Fibroblast of skin of abdomen (primary cell): ENCODE measurements around the gene LAMA3.

Experiments used
- DNase-seq: peaks from one replicate; pipeline ENCODE4 v3.0.0-alpha.2; 2013

The LAMA3 gene

DNA sequence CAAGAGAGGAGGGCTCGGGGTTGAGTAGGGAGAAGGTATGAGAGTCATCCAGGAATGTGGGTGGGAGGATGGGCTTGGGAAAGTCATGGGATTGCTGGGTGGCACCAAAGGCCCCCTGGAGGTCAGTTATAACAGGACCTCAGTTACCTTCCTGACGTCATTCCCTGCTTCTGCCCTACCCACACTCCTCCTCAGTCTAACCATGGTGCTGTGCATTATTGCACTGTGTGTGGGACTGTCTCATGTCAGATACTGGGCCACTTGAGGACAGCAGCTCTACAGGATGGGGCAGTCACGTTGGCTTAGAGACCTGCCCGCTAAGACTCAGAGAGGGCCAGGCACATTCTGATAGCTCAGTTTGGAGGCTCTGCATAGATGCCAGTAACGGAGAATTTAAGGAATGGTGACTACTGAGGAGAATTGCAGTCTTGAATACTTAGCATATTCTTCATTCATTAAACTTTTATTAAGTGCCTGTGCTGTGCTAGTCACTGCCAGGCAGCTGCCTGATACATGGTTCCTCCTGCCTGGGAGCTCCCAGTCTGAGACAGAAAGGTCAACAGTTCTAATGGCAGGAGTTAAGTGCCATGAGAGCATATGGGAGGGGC, 90.5 kb downstream of the LAMA3 start:
- DNase-seq, result peak; percentile 48

DNA sequence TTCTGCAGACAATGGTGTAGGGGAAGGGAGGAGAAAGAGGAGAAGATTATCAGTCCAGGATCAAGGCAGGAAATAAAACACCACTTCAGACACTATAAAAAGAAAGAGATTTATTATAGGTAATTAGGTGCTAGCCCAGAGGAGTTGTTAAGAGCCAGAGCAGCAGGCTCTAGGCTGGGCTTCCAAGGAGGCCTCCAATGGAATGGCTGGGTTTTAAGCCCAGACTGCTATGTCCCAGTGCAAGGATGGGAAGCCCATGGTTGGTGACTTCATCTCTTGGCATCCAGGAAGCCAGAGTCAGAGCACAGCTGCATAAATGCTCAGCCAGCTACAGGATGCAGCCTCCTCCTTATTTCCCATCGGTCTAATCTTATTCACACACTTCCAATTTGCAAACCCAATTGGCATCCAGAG, 95.6 kb downstream of the LAMA3 start:
- peak; percentile 82 for DNase-seq

DNA sequence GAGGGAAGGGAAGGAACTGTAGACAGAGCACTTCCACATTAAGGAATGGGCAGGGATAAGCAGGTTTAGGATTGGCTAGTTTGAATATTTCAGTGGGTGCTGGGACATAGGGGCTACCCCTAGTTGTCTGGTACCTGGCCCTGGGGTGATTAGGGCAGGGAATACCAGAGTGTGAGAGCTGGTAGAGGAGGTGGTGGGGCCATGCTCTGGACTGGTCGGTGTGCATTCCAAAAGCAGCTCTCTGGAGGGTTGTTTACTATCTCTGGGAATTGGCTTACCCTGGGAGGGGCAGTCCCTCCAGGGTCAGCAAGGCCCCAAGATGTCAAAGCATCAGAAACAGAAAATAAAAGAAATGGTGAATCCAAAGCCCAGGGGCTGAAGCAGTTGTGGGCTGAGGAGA, 103.8 kb downstream of the LAMA3 start:
- no peak for DNase-seq

DNA sequence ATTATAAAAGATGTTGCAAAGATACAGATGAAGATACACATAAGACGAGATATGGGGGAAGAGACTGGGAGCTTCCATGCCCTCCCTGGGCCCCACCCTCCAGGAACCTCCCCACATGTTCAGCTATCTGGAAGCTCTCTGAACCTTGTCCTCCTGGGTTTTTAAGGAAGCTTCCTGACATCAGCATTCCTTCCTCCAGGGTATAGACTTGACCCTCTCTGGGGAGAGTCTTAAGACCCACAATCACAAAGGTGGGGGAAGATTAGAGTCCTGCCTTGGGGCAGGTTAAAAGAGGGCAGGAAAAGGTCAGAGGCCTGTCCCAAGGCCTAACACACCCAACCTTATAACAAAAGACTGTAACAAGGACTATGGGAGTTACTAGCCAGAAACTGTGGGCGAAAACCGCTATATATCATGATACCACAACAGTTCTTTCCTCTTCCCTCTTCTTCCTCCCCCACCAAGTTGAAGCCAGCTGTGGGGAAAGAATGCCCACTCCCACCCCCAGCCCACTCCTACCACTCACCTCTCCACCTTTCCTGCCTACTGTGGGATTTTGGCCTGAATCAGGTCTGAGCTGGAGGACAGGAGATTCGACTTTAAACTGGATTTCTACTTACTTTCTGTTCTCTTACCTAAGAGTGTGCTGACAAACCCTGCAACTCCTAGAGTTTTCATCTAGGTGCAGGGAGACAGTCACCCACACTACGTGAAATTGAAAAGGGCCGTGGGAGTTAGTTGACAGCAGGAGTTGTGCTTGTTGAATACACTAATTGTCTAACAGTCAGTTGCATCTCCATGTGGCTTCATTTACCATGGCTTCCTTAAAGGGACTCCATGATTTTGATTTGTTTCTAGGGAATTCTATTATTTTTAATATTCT, 105.0 kb downstream of the LAMA3 start:
- DNase-seq, result no peak

DNA sequence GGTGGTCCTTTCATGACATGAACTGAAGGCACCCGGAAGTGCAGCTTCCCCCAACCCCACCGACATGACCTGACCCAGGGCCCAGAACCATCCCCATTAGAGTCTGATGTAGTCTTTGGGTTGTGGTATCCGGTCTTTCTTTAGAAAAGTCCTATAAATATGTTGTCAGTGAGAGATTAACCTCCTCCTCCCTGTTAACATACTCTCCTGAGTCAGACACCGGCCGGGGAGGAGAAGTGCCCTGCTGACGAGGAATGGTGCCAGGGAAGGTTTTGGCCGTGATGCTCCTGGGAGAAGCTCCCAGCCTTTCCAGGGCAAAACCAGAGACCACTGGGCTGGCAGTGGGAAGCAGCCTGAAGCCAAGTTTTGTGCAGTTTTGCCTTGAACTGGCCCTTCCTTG, 109.0 kb downstream of the LAMA3 start:
- no peak for DNase-seq

DNA sequence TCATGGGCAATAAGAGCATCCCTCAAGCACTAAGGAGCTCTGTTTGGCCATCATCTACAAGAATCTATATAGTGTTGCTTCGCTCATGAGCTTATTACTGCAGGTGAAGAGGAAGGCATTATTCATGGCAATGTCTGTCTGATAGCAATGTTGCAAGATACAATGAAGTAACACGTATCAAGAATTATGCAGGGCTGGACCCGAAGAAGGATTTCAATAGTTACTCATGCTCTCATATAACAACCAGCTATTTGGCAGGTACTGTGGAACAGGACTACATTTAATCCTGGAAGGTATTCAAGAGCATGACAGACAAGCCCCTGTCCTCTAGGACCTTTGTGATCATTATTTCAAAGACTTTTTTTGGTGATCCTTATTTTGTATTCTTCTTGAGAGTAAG, 109.6 kb downstream of the LAMA3 start:
- DNase-seq, result no peak

DNA sequence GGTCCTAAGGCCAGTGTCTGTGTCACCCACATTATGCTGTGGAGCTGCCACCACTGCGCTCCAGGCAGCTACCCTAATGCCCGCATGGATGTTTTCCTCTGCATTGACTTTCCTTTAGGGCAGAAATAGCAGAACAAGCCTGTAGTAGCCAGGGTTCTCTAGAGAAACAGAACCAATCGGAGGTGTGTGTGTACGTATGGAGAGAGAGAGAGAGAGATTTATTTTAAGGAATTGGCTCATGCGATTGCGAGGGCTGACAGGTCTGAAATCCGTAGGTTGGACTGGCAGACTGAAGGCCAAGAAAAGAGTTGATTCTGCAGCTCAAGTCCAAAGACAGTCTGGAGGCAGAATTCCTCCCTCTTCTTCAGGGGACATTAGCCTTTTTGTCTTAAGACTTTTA, 110.3 kb downstream of the LAMA3 start:
- DNase-seq, result no peak

DNA sequence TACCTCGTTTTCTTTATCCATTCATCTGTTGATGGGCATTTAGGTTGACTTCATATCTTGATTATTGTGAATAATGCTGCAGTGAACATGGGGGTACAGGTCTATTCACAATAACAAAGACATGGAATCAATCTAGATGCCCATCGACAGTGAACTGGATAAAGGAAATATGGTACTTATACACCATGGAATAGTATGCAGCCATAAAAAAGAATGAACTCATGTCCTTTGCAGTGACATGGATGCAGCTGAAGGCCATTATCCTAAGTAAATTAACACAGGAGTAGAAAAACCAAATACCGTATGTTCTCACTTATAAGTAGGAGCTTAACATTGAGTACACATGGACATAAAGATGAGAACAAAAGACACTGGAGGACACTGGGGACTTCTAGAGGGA, 111.6 kb downstream of the LAMA3 start:
- DNase-seq, result no peak

DNA sequence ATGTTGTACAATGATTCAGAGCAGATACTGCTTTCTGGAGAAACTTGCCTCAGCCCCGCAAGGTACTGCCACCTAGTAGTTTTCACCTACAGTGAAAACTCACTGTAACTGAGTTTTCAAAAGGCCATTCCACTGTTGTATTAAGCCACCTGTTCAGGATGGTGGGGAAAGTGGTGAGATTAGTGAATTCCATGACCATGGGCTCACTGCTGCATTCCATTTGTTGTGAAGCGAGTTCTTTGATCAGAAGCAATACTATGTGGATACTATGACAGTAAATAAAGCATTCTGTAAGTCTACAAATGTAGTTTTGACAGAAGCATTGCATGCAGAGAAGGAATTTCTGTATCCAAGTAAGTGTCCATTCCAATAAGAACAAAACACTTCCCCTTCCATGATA, 113.6 kb downstream of the LAMA3 start:
- DNase-seq, result no peak

DNA sequence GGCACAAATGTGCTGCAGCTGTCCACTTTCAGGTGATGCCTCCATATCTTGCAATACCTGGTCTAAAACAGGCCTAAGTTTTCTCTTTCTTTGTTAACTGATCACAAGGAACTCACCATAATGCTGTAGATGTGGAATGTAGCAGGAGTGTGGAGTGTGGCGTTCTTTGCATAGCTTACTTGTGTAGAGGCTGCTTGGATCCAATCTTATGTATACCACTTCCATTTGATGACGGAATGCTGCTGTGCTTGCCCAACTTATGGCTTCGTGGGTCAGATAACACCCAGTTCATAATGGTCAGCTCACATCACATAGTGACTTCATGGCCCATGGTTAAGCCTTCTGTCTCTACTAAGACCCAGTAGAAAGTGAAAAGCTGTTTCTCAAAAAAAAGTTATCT, 114.5 kb downstream of the LAMA3 start:
- no peak for DNase-seq

DNA sequence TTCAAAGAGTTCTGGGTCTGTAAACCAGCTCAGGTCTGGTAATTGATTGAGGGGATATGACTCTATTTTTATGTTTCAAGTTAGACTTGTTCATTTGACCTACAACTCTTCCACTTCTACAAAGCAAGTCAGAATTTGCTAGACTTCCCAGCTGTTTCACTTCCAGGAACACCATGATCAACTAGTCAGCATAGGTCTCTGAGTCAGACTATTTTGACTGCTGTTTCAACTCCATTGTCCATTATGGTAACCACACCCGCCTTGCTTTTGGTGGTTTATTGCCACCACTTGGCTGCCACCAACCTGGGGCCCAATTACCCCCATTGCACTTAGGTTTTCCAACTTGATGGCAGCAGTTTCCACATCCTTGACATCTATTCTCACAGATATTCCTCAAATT, 116.6 kb downstream of the LAMA3 start:
- no peak for DNase-seq

DNA sequence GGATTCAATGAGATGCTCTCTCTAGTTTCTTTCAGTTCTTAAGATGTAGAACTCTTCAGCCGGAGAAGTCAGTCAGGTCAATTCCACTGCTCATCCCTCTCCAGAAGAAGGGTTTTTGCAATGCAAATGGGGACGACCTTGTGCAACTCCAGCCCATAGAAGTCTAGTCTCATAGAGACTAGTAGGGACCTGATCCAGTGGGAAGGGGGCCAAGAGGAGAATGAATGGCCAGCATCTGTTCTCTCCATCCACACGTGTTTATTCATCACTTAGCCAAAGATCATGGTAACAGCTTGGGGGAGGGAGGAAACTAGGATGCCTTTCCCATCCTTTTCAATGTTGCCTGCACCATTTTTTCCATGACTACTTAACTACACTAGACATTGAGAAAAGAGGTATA, 120.2 kb downstream of the LAMA3 start:
- DNase-seq, result no peak

DNA sequence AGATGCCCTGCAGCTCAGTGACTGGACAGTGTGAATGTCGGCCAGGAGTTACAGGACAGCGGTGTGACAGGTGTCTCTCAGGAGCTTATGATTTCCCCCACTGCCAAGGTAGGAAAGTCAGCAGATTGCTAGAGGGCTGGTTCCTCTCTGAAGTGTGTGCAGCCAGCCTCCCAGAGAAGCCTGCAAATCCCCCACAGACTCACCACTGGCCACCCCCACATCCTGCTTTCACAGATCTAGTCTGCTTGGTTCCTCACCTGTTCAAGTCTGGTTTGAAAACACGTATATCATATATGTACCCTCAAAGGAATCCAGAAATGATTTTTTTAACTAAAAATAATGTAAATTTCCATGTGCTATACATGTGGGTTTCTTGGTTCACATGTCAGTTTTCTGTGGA, 121.1 kb downstream of the LAMA3 start:
- no peak for DNase-seq

DNA sequence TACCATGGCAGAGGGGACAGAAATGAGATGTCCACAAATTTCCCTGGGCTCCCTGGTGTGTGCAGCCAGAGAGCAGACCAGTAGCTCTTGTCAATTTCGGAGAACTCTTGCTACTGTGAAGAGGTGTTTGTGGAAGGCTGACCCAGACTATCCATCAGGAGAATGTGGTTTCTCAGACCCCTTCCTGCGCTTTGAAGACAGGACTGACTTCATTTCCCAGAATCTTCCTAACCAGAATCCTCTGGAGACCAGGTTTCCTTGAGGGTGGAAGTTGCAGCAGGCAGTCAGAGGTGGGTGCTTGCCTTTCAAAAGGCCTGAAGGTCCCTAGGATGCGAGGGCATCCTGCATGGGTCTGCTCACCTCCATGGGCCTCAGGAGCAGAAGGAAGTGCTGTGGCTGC, 121.9 kb downstream of the LAMA3 start:
- DNase-seq, result no peak

DNA sequence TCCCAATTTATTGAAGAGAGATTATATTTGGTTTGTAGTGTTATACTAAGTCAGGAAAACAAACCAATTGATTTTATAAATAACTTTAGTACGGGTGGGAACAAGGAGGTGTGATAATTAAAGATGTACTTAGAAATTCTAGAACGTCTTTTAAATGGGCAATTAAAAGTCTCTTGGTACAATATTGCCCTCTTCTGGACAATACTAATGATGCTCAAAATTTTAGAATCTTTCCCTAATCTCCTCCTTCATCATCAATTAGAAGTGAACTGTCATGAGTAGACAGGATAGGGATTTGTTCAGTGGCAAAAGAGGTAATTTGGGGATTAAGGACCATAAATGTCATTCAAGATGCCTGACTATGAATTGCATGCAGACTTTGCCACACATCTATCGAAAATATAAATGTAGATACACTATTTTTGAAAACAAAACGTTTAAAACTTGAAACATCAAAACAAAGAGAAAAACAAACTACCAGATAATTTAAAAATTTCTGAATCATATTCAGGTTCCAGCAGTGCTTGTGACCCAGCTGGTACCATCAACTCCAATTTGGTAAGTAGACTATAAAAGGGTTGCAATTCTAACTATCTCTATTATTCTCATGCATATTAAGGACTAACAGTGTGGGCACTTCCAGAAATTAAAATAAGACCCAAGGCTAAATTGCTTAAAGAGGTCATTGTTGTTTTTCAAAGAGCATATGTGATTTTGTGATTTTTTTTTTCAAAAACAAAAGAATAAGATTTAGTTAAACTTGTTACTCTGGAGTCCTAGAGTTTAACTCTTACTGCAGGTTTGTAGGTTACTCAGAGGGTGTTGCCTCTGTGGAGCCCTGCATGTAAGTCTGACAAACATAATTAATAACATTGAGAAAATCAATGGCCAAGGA, 123.5 kb downstream of the LAMA3 start:
- DNase-seq, result peak; percentile 13

DNA sequence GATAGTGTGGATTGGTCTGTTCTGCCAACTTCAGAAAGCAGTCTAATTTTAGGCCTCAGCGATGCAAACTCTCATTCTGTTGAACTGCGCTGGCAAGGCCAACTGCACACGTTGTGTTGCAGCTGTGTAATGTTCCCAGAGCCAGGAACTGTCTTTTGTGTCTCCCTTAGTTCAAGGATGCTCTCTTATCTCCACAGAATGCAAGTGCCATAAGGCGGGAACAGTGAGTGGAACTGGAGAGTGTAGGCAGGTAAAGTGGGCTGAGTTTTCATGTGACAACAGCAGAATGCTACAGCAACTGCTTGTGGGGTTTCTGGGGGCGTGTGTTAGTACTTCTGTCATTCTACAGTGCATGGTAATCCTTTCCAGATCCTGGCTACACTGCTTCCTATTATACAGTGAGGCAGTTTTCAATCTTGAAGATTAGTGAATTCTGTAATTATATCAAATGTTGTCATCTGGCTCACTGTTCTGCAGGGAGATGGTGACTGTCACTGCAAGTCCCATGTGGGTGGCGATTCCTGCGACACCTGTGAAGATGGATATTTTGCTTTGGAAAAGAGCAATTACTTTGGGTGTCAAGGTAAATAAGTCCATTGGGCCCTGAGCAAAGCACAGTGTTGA, 125.8 kb downstream of the LAMA3 start:
- DNase-seq, result no peak

DNA sequence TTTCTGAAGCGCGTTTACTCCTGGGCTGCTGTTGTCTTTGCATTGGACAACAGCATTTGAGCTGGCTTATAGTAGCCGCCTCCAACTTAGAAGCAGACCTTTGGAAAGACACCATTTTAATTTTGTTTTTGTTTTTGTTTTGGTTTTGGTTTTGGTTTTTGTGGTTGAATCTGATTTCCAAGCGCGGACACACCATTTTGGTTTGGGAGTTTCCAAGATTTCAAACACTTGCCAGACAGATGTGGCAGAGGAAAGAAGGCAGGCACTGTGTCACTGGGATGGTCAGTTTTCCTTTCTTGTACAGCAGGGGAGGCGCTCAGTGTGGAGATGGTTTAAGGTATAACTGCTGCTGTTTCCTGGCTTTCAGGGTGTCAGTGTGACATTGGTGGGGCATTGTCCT, 126.8 kb downstream of the LAMA3 start:
- DNase-seq, result no peak

DNA sequence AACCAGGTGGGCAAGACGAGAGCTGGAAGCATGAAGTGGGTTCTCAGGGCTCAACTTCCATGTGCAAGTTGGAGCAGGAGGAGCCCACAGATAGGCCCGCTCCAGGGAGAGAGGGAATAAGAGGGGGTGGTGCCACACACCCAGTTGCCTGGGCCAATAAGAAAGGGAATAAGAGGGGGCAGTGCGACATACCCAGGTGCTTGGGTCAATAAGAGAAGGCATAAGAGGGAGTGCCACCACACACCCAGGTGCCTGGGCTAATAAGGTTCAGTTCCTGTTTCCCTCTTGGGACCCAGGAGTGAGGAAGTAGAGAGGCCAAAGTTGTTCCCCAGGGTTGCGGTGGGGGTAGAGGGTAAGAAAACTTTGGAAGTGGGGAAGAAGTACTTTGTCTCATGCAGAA, 127.5 kb downstream of the LAMA3 start:
- DNase-seq, result no peak

DNA sequence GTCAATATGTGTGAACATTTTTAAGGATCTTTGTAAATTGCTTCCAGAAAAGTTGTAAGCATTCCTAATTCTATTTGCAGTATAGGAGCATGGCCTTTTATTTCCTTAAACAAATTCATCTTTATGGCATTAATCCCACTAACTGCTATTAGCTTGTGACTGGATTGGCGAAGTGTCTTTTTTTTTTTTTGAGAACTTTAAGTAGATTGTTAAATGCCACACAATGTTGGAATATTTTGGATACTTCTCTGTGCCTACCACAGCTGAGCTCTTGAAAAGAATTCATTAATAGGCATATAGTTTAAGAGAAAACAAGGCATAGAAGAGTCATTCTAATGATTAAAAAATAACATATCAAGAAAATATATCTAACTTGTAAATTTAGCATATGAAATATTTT, 129.7 kb downstream of the LAMA3 start:
- peak; percentile 17 for DNase-seq

DNA sequence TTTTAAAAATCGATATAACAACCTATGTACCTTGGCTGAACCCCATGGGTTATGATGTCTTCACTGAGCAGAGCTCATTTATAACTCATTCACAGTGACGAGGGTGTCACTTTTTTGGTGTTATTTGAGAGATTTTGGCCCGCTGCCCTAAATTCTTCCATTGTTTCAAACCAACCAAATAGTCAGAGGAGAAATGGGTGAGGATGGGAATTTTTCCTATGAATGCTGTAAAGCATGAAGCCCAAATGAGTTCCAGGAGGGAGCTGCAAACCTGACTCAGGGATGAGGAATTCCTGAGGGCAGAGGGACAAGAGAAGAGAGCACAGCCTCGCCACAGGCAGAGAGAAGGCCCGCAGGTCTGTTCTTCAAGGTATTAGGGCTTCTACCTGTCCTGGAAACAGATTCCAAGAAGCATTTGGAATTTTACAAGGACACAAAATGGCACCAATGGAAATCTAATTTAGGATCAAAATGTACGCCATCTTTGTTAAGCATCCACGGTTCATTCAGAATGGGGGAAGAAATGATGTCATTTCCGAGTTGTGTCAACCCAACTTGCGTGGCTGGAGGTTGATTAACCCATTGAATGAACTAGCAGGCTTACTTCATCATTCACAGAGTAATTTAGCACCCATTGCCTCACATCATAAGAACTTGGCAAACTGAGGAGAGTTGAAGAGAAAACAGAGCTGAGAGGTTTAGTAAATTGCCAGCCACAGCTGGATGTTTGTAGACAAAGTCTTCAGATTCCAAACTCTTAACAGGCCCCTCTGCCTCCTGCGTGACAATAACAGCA, 133.5 kb downstream of the LAMA3 start:
- peak; percentile 74 for DNase-seq

DNA sequence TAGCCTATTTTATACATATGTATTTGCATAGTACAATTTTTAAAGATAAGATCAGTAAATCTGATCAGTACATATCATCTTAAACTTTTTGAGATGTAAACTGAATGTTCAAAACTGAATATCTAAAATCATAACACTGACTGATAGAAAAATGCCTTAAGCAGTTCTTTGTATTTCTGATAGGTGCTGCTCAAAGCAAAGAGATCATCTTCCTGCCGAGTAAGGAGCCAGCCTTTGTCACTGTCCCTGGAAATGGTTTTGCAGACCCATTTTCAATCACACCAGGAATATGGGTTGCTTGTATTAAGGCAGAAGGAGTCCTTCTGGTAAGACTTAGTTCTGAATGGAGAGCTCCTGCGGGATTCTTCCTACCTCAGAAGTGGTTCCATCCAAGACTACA, 135.0 kb downstream of the LAMA3 start:
- no peak for DNase-seq

DNA sequence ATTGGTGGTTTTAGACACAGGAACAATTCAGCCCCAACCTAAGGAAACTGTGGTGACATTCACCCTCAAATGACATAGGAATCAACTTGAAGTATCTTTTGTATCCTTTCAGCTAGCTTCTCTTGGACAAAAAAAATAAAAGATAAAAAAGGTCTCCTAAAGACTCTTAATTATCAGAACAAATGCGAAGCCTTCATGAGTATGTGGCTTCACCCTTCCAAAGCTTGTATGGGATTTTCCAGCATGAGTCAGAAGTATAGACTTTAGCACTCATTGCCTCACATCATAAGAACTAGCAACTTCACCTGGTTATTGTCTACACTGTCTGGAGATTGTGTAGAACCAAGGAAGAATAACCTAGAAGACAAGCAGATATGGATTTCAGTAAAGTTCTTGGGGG, 135.4 kb downstream of the LAMA3 start:
- DNase-seq, result peak; percentile 28
